NCI-H2081 treated with DMSO at 0.1 percent for 48 hours (cell line): ENCODE results near the gene MAP2K3.
"Not testable (repeated sequence)": the region's sequence is repeated elsewhere in the genome, so short reads cannot be mapped to it uniquely, and the experiment has no call there.

Experiments
- DNase-seq: peaks from one replicate; lab custom pipeline; 2025; lab: John Stamatoyannopoulos, UW

MAP2K3 gene

DNA sequence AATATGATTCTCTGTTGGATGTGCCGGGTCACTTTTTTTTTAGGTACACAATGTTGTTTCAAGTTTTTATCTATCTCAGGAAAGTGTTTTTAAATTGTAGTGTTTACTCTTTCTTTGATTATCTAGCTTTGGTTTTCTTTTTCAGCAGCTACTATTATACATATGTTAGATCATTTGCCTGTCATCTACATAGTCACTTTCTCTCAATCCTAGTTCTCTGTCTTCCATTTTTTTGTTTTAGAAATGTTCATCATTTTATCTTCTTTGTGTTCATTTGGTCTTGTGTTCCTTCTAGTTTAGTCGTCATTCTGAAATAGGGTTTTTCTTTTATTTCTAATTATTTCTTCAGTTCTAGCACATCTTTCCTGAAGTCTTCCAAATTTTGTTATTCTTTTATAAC is 44.3 kb downstream of the MAP2K3 start:
- DNase-seq = not testable (repeated sequence)

DNA sequence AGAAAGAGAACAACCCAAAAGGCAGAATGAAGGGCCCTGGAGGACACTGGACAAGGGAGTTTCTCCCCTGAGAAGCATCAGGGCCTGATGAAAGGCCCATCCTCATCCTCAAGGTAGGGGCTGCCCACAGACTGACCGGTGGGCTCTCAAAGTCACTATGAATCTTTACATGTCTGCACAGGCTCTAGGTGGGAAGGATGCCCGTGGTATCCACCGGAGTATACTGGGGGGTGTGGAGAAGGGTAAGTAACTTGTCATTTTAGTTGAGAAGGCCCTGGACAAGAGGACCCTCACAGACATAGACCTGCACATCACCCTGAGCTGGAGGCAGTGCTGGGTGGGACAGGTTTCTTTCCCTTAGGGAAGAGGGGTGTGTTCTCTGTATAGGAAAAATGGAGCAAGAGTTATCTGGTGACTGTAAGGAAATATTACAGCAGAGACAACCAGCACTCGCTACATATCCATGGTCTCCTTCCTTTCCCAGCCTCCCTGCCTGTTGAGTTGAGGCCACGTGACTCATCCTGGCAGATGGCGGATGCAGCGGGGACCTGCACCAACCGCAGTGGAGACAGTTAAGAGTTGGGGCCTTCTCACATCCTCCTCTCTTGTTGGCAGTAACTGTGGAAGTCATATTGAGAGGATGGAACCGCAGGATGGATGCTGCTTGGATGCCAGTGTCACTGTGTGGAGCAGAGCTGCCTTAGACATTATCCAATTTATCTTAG is 46.1 kb downstream of the MAP2K3 start:
- no peak for DNase-seq

DNA sequence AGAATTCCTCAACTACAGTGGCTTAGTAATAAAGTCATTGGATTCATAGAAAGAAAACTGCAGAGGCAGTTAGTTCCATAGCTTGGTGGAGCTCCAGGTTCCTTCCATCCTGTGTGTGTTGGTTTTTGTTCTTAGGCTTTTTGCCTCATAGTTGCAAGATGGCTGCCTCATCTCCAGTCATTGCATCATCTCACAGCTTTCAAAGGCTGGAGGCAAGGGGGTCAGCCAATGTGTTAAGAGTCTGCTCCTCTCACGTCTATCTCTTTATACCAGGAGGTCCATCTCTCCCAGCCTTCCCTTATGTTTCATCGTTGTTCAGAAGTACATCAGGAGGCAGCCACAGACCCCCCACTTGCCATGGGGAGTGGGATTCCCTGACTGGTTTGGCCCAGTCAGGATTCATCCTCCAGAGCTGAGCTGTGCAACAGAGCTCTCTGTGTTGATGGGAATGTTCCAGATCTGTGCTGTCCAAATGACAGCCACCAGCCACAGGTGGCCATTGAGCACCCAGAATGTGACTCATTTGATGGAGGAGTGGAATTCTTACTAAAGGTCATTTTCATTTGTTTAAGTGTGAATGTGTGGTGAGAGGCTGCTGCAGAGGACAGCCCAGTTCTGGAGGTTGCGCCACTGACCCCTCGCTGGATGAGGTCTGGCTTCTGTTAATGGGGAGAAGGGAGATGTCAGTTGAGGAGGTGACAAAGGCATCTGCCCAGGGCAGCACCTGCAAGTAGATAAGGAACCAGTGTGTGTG is 52.2 kb downstream of the MAP2K3 start:
- not testable (repeated sequence) for DNase-seq

DNA sequence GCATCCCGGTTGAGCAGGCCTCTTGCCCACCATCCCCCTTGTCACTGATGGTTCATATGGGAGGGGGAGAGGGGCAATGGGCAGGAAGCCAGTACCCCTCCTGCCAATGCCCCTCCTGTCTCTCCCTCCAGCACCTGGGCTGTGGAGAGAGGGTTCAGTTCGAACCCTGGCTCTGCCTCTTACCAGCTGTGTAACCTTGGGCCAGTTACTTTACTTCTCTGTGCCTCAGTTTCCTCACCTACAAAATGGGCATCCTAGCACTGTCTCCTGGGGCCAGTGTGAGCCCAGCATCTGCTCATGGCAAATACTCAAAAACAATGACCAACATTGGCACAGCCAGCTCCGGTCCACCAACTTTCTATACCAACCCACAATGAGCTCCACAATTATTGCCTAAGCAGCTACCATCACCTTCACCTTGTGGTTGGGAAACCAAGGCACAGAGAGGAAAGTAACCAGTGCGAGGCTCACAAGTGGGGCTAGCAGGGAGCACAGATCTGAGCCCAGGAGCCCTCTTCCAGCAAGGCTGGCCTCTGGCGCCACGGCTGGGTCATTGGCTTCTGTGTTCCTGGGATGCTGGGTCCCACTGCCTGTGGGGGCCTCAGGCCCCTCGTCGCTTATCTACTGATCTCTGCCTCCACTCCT is 53.6 kb downstream of the MAP2K3 start:
- not testable (repeated sequence) for DNase-seq

DNA sequence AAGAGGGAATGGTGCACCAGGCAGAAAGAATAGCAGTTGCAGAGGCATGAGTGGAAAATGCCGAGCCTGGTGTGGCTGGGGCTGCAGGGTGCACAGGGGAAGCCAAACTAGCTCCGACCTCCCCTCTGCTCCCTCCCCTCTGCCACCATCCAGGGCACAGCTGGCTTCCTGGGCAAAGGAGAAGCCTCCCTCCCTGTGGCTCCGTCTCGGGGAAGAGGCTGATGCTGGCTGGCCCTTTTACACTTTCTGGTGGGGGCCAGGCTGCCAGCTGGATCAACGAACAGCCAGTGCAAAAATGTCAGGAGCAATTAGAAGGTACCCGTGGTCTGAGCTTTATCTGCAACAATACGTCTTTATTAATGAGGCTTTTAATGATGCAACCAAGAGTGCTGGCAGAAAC is 54.5 kb downstream of the MAP2K3 start:
- DNase-seq = no peak

DNA sequence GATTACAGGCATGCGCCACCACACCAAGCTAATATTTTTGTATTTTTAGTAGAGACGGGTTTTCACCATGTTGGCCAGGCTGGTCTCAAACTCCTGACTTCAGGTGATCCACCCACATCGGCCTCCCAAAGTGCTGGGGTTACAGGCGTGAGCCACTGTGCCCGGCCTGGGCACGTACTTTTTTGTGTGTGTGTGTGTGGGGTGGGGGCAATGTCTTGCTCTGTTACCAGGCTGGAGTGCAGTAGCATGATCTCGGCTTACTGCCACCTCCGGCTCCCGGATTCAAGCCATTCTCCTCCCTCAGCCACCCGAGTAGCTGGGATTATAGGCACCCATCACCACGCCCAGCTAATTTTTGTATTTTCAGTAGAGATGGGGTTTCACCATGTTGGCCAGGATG is 55.1 kb downstream of the MAP2K3 start:
- DNase-seq = not testable (repeated sequence)

DNA sequence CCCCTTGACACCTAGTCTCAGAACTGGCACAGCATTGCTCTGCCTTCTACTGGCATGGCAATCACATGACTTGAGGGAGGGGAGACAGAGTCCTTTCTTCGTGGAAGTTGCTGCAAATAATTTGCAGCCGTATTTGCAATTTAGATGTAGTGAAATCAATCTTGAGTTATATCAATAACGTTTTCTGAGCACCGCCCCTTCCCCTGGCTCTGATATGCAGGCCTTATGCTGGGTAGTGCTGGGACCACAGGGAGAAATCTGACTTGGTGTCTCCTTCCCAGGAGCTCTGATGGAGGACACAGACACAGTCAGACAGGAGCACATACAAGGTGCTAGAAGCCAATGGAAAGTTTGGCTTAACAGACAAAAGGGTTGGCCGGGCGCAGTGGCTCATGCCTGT is 55.9 kb downstream of the MAP2K3 start:
- DNase-seq = not testable (repeated sequence)

DNA sequence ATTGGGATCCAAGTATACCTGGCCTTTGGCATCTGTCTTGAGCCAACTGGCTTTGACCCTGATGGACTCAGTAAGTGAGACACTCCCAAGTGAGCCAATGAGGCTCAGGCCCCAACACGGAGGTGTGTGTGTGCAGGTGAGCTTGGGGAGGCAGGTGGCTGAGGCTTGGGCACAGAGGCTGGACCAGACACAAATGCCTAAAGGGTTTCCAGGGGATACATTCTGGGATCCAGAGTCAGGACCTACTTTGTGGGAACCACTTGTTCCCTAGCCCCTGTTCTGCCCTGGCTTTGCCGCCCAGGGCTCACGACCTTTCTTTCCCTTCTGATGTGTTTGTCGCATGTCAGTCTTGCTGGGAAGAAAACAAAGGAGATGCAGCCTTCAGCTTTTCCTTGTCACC is 56.8 kb downstream of the MAP2K3 start:
- not testable (repeated sequence) for DNase-seq

DNA sequence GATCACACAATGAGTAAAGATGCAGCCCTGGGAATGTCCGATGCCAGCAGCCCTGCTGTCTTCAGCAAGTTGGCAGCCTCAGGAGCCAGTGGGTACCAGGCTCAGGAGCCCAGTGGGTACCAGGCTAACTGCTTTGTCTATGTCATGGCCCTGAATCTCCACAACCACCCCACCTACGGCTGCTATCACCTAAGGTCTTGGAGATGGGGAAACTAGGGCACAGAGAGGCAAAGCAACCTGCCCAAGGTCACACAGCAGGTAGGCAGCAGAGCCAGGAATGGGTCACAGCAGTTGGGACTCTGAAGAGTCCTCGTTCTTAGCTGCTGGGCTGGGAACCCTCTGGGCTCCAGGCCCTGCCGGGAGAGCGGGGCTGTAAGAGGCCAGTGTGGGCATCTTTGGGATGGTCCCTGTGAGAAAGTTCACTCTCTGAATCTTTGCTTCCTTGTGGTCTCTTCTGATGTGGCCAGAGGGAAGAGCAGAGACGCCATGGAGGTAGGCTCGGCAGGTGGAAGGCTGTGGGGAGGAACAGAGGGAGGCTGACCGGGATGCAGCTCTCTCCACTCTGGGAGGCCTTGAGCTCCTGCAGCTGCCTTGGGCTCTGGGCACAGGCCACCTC is 57.5 kb downstream of the MAP2K3 start:
- DNase-seq = not testable (repeated sequence)

DNA sequence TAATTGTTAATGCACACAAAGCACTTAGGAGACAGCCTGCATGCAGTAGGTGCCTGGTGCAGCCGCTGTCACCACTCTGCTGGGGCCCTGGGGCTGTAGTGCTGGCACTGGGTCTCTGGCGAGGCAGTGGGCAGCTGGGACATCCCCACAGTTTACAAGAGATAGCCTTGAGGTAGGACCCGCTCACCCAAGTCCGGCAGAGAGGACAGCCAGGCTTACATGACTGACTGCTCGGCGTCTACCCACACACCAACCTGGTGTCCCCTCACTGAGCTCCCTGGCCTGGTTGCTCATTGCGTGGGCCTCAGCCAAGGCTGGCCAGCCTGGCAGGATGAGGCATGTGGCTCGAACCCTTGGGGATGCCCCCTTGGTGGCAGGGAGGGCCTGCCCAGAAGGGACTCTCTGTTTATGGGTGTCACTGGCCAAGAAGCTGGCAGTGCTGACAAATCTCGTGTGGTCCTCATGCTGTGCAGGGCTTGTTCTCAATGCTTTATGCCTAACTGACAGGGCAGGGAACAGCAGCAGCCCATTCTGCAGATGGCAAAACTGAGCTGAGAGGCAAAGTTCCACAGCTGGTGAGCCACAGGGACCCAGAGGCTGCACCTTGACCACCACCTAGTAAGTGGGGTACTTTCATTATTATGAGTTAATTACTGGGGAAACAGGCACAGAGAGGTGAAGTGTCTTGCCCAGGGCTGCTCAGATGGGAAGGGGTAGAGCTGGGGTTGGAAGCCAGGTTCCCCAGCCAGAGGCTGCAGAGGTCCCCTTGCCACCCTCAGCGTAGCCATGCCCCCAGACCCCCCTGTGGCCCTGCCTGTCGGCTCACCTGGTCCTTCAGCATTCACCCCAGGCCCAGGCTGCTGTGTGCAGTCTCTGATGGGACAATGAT is 58.8 kb downstream of the MAP2K3 start:
- DNase-seq = not testable (repeated sequence)

DNA sequence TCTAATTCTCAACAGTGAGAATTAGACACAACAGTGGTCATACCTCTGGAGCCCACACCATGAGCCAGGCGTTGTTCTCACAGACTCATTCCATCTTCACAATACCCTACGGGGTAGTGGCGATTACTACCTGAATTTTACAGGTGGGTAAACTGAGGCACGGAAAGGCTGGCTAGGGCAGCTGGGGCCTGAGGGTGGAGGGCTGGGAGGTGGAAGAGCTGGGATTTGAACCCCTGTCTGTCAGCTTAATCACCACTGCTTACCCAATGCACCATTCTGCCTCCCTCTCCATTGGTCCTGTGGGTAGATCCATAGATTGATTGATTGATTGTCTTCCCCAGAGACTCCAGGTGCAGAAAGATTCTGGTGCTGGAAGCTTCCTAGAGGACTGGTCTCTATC is 60.3 kb downstream of the MAP2K3 start:
- not testable (repeated sequence) for DNase-seq

DNA sequence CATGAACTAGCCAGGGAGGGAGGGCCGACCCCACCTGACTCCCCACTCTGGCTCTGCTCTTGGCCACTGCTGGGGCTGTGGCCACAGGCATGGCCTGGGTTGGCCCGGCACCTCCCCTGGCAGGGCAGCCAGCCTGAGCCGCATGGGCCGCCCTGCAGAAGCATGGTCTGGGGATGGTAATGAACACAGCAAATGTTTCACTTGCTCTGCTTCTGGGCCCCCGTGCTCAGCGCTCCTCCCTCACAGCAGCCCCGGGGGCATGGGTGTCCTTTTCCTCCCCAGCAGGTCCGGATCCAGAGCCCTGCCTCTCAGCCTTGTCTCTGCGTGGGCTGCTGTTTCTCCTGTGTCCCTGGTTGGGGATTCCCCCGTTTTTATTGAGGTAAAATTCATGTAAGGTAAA is 60.7 kb downstream of the MAP2K3 start:
- no peak for DNase-seq

DNA sequence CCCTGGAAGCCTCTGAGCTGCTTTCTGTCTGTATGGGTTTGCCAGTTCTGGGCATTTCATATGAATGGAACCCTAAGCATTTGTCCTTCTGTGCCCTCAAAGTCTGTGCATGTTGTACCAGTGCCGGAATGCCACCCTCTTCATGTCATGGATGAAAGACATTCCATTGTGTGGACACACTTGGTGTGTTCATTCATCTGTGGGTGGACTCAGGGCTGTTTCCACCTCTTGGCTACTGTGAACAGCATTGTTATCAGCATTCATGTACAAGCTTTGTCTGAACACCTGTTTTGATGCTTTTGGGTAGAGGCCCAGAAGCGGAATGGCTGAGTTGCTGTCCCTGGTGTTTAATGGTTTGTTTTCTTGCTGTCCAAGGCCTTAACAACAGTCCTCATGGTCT is 61.6 kb downstream of the MAP2K3 start:
- DNase-seq = not testable (repeated sequence)

DNA sequence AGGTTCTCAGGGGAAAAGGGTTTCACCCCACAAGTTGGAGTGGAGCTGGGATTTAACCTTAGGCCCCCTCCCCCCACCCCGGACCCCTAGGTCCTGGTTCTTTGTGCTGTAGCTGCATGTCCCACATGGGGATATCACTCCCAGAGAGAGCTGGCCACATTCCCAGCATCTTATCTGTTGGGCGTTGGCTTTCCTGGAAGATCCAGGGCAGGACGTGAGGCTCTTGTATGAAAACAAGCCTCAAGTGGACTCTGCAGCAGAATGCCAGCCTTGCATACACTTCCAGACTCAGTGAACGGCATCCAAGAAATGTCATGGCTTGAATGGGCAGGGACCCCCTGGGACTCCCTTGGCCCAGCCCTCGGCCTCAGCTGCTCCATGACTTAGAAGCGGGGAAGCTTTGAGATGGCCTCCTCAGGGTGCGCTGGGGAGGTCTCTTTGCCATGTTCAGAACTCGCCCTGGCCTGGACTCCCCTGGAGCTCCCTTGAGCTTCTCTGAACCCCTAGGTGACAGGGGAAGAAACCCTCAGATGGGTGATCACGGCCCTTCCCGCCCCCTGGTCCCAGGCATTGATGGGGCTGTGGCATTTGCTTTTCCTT is 62.2 kb downstream of the MAP2K3 start:
- DNase-seq = not testable (repeated sequence)

DNA sequence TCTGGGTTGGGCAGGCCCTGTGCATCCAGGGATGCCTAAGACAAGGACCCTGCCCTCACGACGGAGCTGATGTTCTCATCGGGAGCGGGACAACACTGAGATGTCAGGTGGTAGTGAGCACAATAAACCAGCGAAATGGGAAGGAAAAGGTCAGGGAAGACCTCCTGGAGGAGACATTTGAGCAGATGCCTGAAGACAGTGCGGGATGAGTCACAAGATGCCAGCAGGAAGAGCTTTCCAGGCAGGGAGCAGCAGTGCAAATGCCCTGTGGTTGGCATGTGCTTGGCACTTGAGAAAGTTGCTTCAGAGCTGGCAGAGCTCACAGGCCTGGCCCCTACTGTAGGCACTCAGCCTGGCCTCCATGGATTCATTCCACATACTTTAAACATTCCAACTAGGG is 63.1 kb downstream of the MAP2K3 start:
- DNase-seq = not testable (repeated sequence)

DNA sequence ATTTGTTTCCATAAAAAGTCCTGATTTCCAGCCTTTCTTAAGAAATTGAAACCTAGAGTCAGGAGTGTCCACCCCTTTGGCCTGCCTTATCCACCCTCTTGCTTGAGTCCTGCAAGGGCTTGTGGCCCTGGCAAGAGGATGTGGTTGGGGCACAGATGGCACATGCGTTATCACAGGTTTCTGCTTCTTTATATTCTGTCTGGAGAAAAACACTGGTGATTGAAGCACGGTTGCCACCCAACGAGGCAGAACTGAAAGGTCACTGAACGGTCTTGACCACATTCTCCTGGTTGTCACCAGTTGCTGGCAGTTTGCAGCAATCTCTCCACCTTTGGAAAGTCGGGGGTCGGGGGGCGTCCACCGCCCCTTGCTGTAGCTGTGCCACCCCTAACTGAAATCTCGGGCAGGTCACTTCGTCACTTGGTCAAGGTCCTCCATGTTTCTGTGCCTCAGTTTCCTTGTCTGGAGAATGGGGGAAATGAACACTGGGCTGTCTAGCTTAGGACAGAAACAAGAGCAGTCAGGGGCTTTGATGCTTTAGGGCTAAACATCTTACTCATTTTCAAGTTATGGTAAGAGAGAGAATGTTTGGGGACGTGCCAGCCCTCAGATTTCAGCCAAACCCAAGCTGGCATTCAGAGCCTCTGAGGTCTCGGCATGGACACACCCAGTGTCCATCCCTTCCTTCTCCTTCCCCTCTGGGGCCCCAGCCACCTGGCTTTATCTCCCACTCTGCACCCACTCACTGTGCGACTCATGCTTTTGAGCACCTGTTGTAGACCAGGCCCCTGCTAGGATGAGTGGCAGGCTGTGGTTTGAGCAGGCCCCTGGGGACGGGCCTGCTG is 63.8 kb downstream of the MAP2K3 start:
- DNase-seq = not testable (repeated sequence)

DNA sequence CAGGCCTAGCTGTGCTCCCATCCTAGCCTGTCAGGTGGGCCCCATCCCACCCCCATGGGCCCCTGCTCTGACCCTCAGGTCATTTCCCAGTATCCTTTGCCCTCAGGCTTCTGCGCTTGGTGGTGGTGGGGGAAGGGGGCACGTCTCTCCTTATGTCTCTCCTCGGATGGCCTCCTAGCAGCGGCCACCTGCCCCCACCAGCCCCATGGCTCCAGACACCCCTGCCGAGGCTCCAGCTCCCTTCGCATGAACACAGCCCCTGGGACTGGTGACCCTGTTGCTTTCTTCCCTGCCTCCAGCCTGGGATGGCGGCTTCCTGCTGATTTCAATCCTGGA is 64.4 kb downstream of the MAP2K3 start:
- DNase-seq = not testable (repeated sequence)

DNA sequence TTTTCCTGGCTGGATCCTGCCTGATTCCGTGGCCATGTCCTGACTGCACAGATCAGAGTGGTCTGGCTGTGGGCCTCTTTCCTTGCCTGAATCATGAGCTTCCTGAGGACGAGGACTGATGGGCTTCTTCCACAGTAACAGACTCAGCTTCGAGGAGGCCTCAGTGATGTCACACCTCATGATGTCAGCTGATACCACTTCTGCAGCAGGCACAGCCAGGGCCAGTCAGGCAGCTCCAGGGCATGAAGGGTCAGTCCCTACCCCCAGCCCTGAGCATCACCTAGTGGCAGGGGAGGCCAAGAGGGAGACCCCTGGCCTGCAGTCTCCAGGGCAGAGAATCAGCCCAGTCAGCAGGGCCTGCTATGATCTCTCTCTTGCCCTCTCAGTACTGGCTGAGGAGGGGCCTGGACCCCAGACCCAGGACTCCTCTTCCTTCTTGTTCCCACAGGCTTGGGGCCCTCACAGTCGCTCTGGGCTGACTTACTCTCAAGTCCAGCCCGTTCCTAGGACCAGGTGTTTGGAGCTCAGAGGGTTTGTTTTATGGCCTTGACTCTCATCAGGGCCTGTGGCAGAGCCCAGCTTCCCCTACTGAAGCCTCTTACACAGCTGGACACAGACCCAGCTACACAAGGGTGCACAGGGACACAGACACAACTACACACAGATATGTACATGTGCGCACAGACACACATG is 65.0 kb downstream of the MAP2K3 start:
- not testable (repeated sequence) for DNase-seq

DNA sequence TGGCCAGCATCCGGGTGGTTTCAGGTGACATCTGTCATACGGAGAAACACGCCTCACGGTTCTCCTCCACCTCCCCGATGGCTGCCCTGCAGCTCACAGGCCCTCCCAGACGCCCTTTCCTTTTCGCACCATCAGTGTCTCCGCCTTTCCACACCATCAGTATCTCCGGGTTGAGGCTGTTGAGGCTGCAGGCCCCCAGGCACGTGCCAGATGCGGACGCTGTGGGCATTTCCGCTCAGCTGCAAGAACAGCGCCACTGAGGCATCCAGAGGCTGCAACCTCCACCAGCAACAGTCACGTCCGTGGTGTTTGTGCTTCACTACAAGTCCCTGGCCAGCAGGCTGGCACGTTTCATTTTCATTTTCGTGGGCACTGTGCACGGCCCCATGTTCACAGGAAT is 66.0 kb downstream of the MAP2K3 start:
- not testable (repeated sequence) for DNase-seq
